Renal pelvis (tissue), 4 donors: ENCODE results near the gene ESPL1. TPM values are rescaled to one million over a fixed set of nuclear protein-coding genes. Genes with fewer than 3 reads are reported as not detected.
"Not testable (repeated sequence)": the region's sequence is repeated elsewhere in the genome, so short reads cannot be mapped to it uniquely, and the experiment has no call there.

Experiments used
- DNase-seq: peaks from one replicate; pipeline ENCODE4 v3.0.0-alpha.2; 2013
- polyA plus RNA-seq, 3 donors: library from polyadenylated mRNA; unstranded; fragments of 120-200 nt; gene quantifications; one replicate each; pipeline ENCODE4 v1.2.1, GENCODE V29; 2013; ENCODE audit not compliant: insufficient read length in 3 of 3

Gene ESPL1
- polyA plus RNA-seq, 3 donors: 11.6 to 16.0 (median 14.3) TPM

- DNase-seq: no peak
Measured at GRCh38 chr12:53299101-53299453, 31.0 kb downstream of the ESPL1 start.

GRCh38 chr12:53299454-53300180 is 31.5 kb downstream of the ESPL1 start, which contains the start of gene MYG1:
Gene MYG1, plus strand, starts transcription at chr12:53299695. Its CDS starts 43 bp downstream, at chr12:53299738.
- peak; percentile 91 for DNase-seq

DNA sequence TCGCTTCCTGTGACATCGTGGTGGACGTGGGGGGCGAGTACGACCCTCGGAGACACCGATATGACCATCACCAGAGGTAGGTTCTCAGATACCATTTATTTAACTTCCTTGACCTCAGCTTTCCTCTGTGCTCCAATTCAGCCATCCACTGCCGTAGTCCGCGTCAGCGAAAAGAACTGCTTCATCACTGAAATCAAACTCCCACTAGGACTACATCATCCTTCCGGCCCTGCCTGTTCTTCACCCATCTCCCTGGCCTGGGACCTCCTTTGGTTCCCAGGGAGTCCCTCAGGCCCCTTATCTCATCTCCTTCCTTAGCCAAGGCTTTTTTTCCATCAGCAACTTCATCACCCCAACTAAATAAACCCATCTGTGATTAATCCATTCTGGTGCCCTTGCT is 32.1 kb downstream of the ESPL1 start:
- DNase-seq: no peak

GRCh38 chr12:53302903-53303302 is 34.8 kb downstream of the ESPL1 start:
- no peak for DNase-seq

- DNase-seq: no peak
Measured at GRCh38 chr12:53306826-53307225, 38.7 kb downstream of the ESPL1 start.

DNA sequence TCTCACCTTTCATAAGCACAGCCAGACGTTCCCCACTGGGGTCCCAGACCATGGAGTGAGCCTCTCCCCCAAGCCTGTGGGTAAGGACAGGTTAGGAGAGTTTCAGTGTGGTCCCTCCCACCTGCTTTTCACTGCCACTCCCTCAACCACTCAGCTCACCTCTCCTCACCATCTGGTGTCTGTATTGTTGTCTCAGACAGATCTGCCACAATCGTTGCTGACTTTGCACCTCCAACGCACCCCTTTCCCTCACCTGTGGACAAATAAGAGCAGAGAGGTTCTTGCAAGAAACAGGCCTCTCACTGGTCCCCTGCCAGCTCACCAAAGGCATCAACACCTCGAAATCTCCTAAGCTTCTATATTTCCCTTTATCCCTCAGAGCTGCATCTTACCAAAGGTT is 40.2 kb downstream of the ESPL1 start:
- DNase-seq: no peak

DNA sequence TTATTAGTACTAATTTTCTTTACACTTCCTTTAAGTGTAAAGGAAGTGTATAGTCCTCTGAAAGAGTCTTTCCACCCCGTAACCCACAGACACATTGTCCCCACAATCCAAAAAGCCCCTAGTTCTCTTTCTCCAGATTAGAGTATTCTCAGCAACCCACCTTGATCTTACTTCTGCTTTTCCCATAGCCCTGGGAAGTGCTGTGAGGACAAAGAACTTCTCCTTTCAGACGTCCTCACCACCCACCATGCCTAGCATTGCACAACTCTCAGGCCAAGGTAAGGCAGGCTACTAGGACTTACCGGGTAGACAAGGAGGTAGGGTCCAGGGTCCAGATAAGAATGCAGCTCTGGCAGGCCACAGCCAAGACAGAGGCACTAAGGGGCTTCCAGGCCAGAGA is 45.9 kb downstream of the ESPL1 start:
- no peak for DNase-seq

DNA sequence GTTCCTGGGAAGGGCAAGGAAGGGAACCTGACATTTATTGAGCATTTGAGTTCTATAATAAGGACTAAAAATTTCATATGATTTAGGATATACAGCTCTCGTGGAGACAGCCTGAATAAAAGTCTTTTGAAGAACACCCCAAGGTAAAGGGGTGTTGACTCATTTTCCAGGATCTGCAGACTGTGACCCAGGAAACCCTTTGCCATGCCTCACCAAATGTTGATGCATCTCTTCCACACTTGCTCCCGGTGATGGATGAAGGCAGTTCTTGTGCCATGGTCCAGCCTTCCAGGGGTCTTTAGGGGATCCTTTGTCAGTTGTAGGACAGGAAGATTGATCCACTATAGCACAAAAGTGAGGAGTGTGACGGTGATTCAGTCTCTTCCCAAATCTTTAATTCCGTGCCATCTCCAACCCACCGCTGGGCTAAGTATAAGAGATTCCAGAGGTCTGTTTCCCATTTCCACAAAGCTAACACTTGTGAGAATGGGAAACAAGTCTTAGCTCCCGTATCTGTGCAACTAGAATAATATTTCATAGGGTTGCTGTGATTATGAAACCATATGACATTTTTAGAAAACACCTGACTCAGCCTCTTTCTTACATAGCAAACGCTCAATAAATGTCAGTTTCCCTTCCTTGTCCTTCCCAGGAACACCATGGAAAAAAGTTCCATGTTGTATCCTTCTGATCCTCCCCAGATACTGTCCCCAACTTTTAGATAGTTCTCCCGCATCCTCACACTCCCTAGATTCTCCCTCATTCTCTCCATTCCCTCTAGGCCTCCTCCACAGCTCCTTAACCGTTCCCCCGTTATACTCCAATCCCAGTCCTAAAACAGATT is 52.5 kb downstream of the ESPL1 start:
- DNase-seq: no peak

DNA sequence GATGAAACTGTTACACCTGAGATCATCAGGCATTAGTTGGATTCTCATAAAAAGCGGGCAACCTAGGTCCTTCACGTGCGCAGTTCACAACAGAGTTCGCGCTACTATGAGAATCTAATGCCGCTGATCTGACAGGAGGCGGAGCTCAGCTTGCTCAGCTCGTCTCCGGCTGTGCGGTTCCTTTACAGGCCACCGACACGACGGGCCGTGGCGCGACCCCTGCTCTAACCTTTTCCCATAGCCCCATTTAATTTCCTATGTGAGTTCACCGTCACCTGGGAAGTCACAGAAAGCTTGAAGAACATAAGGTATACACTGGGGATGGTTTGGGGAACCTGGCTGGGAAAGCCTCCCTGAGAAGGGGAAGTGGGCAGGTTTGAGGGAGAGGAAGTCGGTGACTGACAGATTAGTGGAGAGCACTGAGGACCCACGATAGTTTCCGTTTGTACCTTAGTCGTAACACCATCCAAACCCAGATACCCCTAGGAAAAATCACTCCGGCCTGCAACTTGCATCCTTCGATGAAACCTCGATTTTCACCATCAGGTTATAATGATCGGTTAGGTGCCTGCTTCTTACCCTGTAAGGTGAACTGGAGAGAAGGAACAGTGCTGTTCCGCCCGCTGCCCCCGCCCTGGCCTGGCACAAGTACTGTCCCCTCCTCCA is 56.1 kb downstream of the ESPL1 start:
- peak; percentile 19 for DNase-seq

- DNase-seq: peak; percentile 93
Measured at GRCh38 chr12:53324779-53325510, 56.8 kb downstream of the ESPL1 start.

- DNase-seq: peak; percentile 45
Measured at GRCh38 chr12:53325511-53326061, 57.5 kb downstream of the ESPL1 start.

GRCh38 chr12:53326460-53327185 is 58.5 kb downstream of the ESPL1 start:
- no peak for DNase-seq

GRCh38 chr12:53327435-53328042 is 59.4 kb downstream of the ESPL1 start:
- DNase-seq: no peak

GRCh38 chr12:53328043-53328435 is 59.9 kb downstream of the ESPL1 start:
- no peak for DNase-seq

DNA sequence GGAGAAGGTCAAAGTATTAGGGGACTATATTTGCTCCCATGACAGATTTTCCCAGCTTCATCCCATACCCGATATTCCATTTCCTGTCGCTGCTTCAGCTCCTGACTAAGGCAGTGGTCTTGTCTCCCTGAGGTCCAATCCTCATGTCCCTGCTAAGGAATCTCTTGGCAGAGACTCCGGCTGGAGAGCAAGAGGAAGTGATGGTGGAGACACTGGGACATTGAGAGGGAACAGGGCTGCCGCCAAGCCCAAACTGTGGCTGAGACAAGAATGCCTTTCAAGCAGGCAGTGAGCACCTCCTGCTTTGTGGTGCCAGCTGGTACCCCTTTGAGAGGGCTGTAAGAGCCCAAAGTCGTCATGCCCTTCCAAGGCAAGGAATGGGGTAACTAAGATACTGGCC is 62.6 kb downstream of the ESPL1 start:
- DNase-seq: no peak

DNA sequence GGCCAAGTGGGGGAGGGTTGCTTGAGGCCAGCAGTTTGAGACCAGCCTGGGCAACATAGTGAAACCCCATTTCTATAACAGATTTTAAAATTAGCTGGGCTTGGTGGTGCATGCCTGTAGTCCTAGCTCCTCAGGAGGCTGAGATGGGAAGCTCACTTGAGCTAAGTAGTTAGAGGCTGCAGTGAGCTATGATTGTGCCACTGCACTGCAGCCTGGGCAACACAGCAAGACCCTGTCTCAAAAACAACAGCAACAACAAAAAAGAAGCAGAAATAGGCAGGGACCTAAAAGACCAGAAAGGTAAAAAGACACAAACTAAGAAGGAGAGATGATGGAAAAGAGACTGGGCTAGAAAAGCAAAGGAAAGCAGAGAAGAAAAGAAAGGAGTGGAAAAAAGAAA is 64.2 kb downstream of the ESPL1 start:
- DNase-seq: not testable (repeated sequence)

GRCh38 chr12:53332744-53333143 is 64.6 kb downstream of the ESPL1 start:
- no peak for DNase-seq

- DNase-seq: no peak
Measured at GRCh38 chr12:53333289-53333688, 65.2 kb downstream of the ESPL1 start.

GRCh38 chr12:53333845-53334244 is 65.7 kb downstream of the ESPL1 start:
- DNase-seq: no peak

- DNase-seq: no peak
Measured at GRCh38 chr12:53334822-53335221, 66.7 kb downstream of the ESPL1 start.
